Measurements from ENCODE around the gene IDH3G.

GRCh38 chrX:153779891-153780677 lies 14.1 kb downstream of the IDH3G start:
- TF ChIP-seq CTCF (IDR thresholded peaks at IDR 0.05) (no peak), REST (IDR thresholded peaks at IDR 0.05; ENCODE audit: insufficient read depth in 1 of 2, low read depth in 2 of 2, low read length in 1 of 2) (no peak)
